ENCODE results near the gene ITPRID2. TPM values are rescaled to one million over a fixed set of nuclear protein-coding genes. Genes with fewer than 3 reads are reported as not detected.
A peak's percentile ranks its signal among the peaks of the same experiment; 100 is the strongest.

The ITPRID2 gene
- total RNA-seq, 1 experiment from 2014 or later = 237 TPM

GRCh38 chr2:181882246-181883020, 9.1 kb upstream of the ITPRID2 start:
- DNase-seq (ENCODE audit: low read depth) = no peak

GRCh38 chr2:181884601-181885000, 6.9 kb upstream of the ITPRID2 start:
- no peak for DNase-seq (ENCODE audit: low read depth)

GRCh38 chr2:181885096-181885495, 6.4 kb upstream of the ITPRID2 start:
- no peak for DNase-seq (ENCODE audit: low read depth)

GRCh38 chr2:181886192-181886591, 5.3 kb upstream of the ITPRID2 start:
- peak; percentile 48 for DNase-seq (ENCODE audit: low read depth)

GRCh38 chr2:181887045-181887444, 4.5 kb upstream of the ITPRID2 start:
- DNase-seq (ENCODE audit: low read depth) = no peak

- DNase-seq (ENCODE audit: low read depth) = no peak
Measured at GRCh38 chr2:181889776-181890175, 1.8 kb upstream of the ITPRID2 start.

GRCh38 chr2:181890271-181890670, 1.3 kb upstream of the ITPRID2 start:
- no peak for DNase-seq (ENCODE audit: low read depth)

GRCh38 chr2:181891966-181892798, 652 bp downstream of the ITPRID2 start:
- DNase-seq (ENCODE audit: low read depth) = peak; percentile 74

GRCh38 chr2:181892799-181893435, 1.4 kb downstream of the ITPRID2 start:
- DNase-seq (ENCODE audit: low read depth) = peak; percentile 49

GRCh38 chr2:181894381-181894780, 2.9 kb downstream of the ITPRID2 start:
- DNase-seq (ENCODE audit: low read depth) = no peak

- DNase-seq (ENCODE audit: low read depth) = no peak
Measured at GRCh38 chr2:181895818-181896217, 4.3 kb downstream of the ITPRID2 start.

GRCh38 chr2:181896286-181896685, 4.8 kb downstream of the ITPRID2 start:
- DNase-seq (ENCODE audit: low read depth) = no peak

- peak; percentile 28 for DNase-seq (ENCODE audit: low read depth)
Measured at GRCh38 chr2:181900007-181900651, 8.6 kb downstream of the ITPRID2 start.

GRCh38 chr2:181902625-181903024, 11.1 kb downstream of the ITPRID2 start:
- DNase-seq (ENCODE audit: low read depth) = peak; percentile 25

GRCh38 chr2:181904022-181904632, 12.6 kb downstream of the ITPRID2 start:
- peak; percentile 41 for DNase-seq (ENCODE audit: low read depth)

GRCh38 chr2:181907057-181907456, 15.5 kb downstream of the ITPRID2 start:
- DNase-seq (ENCODE audit: low read depth) = no peak

GRCh38 chr2:181907635-181908034, 16.1 kb downstream of the ITPRID2 start:
- DNase-seq (ENCODE audit: low read depth) = no peak

GRCh38 chr2:181910028-181910831, 18.7 kb downstream of the ITPRID2 start:
- DNase-seq (ENCODE audit: low read depth) = no peak

GRCh38 chr2:181911830-181912229, 20.3 kb downstream of the ITPRID2 start:
- DNase-seq (ENCODE audit: low read depth) = no peak

- no peak for DNase-seq (ENCODE audit: low read depth)
Measured at GRCh38 chr2:181915102-181915501, 23.6 kb downstream of the ITPRID2 start.

Data from M059J (cell line).